Neural cell (in vitro differentiated cells): ENCODE results near the gene PPL. TPM values are rescaled to one million over a fixed set of nuclear protein-coding genes. Genes with fewer than 3 reads are reported as not detected.
"Not testable (repeated sequence)": the region's sequence is repeated elsewhere in the genome, so short reads cannot be mapped to it uniquely, and the experiment has no call there.

Experiments used
- H2AFZ ChIP-seq: fragments of 200-600, 300-800 bp; sonication (generic), shearing (Covaris generic); 2 replicates; pipeline ENCODE4 v1.6.0; 2014; ENCODE audit warnings: low read depth, mild to moderate bottlenecking, antibody characterized with exemption, low read length, moderate library complexity
- H3F3A ChIP-seq: fragments of 200-600 bp; shearing (Covaris generic); 2 replicates; pipeline ENCODE4 v1.6.1; 2016; ENCODE audit warnings: mild to moderate bottlenecking, moderate library complexity, mixed read lengths, antibody characterized with exemption, low read length; ENCODE audit not compliant: insufficient read depth, poor library complexity, severe bottlenecking
- H3K27ac ChIP-seq: fragments of 200-600, 300-800 bp; sonication (generic), shearing (Covaris generic); 2 replicates; pipeline ENCODE4 v1.5.1; 2014; ENCODE audit warnings: mild to moderate bottlenecking, low read length, moderate library complexity
- H3K27me3 ChIP-seq: fragments of 300-800, 200-600 bp; sonication (generic), shearing (Covaris generic); 2 replicates; pipeline ENCODE4 v1.6.0; 2014; ENCODE audit warnings: mild to moderate bottlenecking, low read depth, low read length, moderate library complexity; ENCODE audit not compliant: insufficient read depth
- H3K36me3 ChIP-seq: fragments of 300-800, 200-600 bp; sonication (generic), shearing (Covaris generic); 2 replicates; pipeline ENCODE4 v1.5.1; 2014; ENCODE audit warnings: mild to moderate bottlenecking, antibody characterized with exemption, low read length, moderate library complexity; ENCODE audit not compliant: insufficient read depth
- H3K4me2 ChIP-seq: fragments of 300-800, 200-600 bp; sonication (generic), shearing (Covaris generic); 2 replicates; pipeline ENCODE4 v1.6.0; 2014; ENCODE audit warnings: mild to moderate bottlenecking, low read length
- H3K4me3 ChIP-seq: fragments of 300-800, 200-600 bp; sonication (generic), shearing (Covaris generic); 2 replicates; pipeline ENCODE4 v1.5.1; 2014; ENCODE audit warnings: mild to moderate bottlenecking, low read length, moderate library complexity
- H3K79me2 ChIP-seq: fragments of 200-600 bp; shearing (Covaris generic); replicated peaks from 2 replicates; pipeline ENCODE4 v1.6.0; 2014; ENCODE audit warnings: mild to moderate bottlenecking, low read length, moderate library complexity; ENCODE audit not compliant: insufficient read depth
- H3K9ac ChIP-seq: fragments of 300-800, 200-600 bp; sonication (generic), shearing (Covaris generic); 2 replicates; pipeline ENCODE4 v1.6.1; 2016; ENCODE audit warnings: mild to moderate bottlenecking, low read length, mixed read lengths
- H3K9me2 ChIP-seq: fragments of 200-600 bp; shearing (Covaris generic); 2 replicates; pipeline ENCODE4 v1.6.1; 2016; ENCODE audit warnings: mild to moderate bottlenecking, low read length, mixed read lengths; ENCODE audit not compliant: insufficient read depth
- H3K9me3 ChIP-seq: fragments of 200-600, 300-800 bp; sonication (generic), shearing (Covaris generic); 2 replicates; pipeline ENCODE4 v1.6.1; 2016; ENCODE audit warnings: mild to moderate bottlenecking, mixed run types, low read length, moderate library complexity, mixed read lengths
- H4K20me1 ChIP-seq: fragments of 200-600 bp; shearing (Covaris generic); 2 replicates; pipeline ENCODE4 v1.6.1; 2016; ENCODE audit warnings: mild to moderate bottlenecking, mixed run types; ENCODE audit not compliant: insufficient read depth
- CTCF ChIP-seq: fragments of 450-650 bp; IDR thresholded peaks from 2 replicates; pipeline ENCODE4 v1.5.1; 2014; ENCODE audit warnings: antibody characterized with exemption, mild to moderate bottlenecking, moderate library complexity; ENCODE audit not compliant: poor library complexity, severe bottlenecking
- EP300 ChIP-seq: fragments of 450-650 bp; conservative IDR thresholded peaks from 2 replicates; pipeline ENCODE4 v1.6.1; 2014; ENCODE audit warnings: antibody characterized with exemption, mild to moderate bottlenecking, moderate library complexity; ENCODE audit not compliant: poor library complexity, severe bottlenecking
- EZH2 ChIP-seq: fragments of 200-600, 300-800 bp; shearing (Covaris generic), sonication (generic); IDR thresholded peaks from 2 replicates; pipeline ENCODE4 v1.6.1; 2014; ENCODE audit warnings: antibody characterized with exemption, low read length, borderline replicate concordance, mild to moderate bottlenecking; ENCODE audit not compliant: insufficient read depth, poor library complexity, severe bottlenecking
- MXI1 ChIP-seq: fragments of 450-650 bp; conservative IDR thresholded peaks from 2 replicates; pipeline ENCODE4 v1.6.1; 2014; ENCODE audit warnings: antibody characterized with exemption, mild to moderate bottlenecking; ENCODE audit not compliant: poor library complexity, severe bottlenecking
- POLR2AphosphoS5 ChIP-seq: IDR thresholded peaks from 2 replicates; pipeline ENCODE4 v1.6.1; 2012
- RAD21 ChIP-seq: fragments of 450-650 bp; conservative IDR thresholded peaks from 2 replicates; pipeline ENCODE4 v1.6.1; 2014; ENCODE audit warnings: antibody characterized with exemption, mild to moderate bottlenecking, moderate library complexity
- REST ChIP-seq: IDR thresholded peaks from 2 replicates; pipeline ENCODE4 v1.6.1; 2012; ENCODE audit warnings: borderline replicate concordance
- SMC3 ChIP-seq: fragments of 450-650 bp; conservative IDR thresholded peaks from 2 replicates; pipeline ENCODE4 v1.6.1; 2014; ENCODE audit warnings: antibody characterized with exemption, mild to moderate bottlenecking, moderate library complexity; ENCODE audit not compliant: poor library complexity
- TAF1 ChIP-seq: IDR thresholded peaks from 2 replicates; pipeline ENCODE4 v1.6.1; 2012; ENCODE audit warnings: low read depth
- polyA plus RNA-seq: library from polyadenylated mRNA; depleted of rRNA; stranded (reverse); fragments of >200 nt; gene quantifications from 2 replicates; pipeline ENCODE4 v1.2.3, GENCODE V29; 2014

The PPL gene
- polyA plus RNA-seq, 1 donor from 2014 or later: 0.81 TPM

- H3K9ac ChIP-seq: no peak overlapping the region
- H3K27me3 ChIP-seq: no peaks in the 10 kb centered on the region
- no peaks in the 10 kb centered on the region for H3K9me2 ChIP-seq
- no peak overlapping the region for H3K4me3 ChIP-seq
- TF ChIP-seq TAF1: no peak
- TF ChIP-seq EP300: no peak
- H3F3A ChIP-seq: no peaks in the 10 kb centered on the region
- no peak overlapping the region for H2AFZ ChIP-seq
- H3K4me2 ChIP-seq: no peak overlapping the region
- peaks cover 3% of the 10 kb centered on the region for H3K9me3 ChIP-seq
- no peaks in the 10 kb centered on the region for H3K79me2 ChIP-seq
- no peaks in the 10 kb centered on the region for H4K20me1 ChIP-seq
- no peaks in the 10 kb centered on the region for H3K36me3 ChIP-seq
- H3K27ac ChIP-seq: no peak overlapping the region
These were observed 37.5 kb downstream of the PPL start for GRCh38 chr16:4899474-4899846.

- Histone ChIP-seq H3K4me2 (no peak overlapping the region), H3F3A (no peaks in the 10 kb centered on the region), H3K36me3 (no peaks in the 10 kb centered on the region), H3K9ac (no peak overlapping the region), H3K27ac (no peak overlapping the region), H3K9me3 (peaks cover 3% of the 10 kb centered on the region), H3K27me3 (no peaks in the 10 kb centered on the region), H4K20me1 (no peaks in the 10 kb centered on the region), H3K4me3 (no peak overlapping the region), H2AFZ (no peak overlapping the region), H3K9me2 (no peaks in the 10 kb centered on the region), H3K79me2 (no peaks in the 10 kb centered on the region)
- TF ChIP-seq EZH2 (no peak), EP300 (no peak)
These were observed 38.0 kb downstream of the PPL start for GRCh38 chr16:4898811-4899473.

- no peak overlapping the region for H3K27ac ChIP-seq
- TF ChIP-seq CTCF (no peak), EP300 (no peak), EZH2 (no peak), TAF1 (no peak), RAD21 (no peak), REST (no peak), POLR2AphosphoS5 (no peak), MXI1 (no peak), SMC3 (no peak)
- H3K9me2 ChIP-seq: no peaks in the 10 kb centered on the region
- no peak overlapping the region for H2AFZ ChIP-seq
- no peaks in the 10 kb centered on the region for H3K36me3 ChIP-seq
- H3K9me3 ChIP-seq: peaks cover 3% of the 10 kb centered on the region
- H3K4me2 ChIP-seq: no peak overlapping the region
- H3K27me3 ChIP-seq: no peaks in the 10 kb centered on the region
- H4K20me1 ChIP-seq: no peaks in the 10 kb centered on the region
- no peaks in the 10 kb centered on the region for H3K79me2 ChIP-seq
- no peak overlapping the region for H3K9ac ChIP-seq
- no peaks in the 10 kb centered on the region for H3F3A ChIP-seq
- no peak overlapping the region for H3K4me3 ChIP-seq
These were observed 39.6 kb downstream of the PPL start for GRCh38 chr16:4897328-4897727.

- H3K36me3 ChIP-seq, H3K4me2 ChIP-seq, H3K27me3 ChIP-seq, H3K4me3 ChIP-seq, H4K20me1 ChIP-seq, H3K79me2 ChIP-seq, H3K9me3 ChIP-seq, H3K27ac ChIP-seq, H3K9me2 ChIP-seq, H2AFZ ChIP-seq, H3F3A ChIP-seq, H3K9ac ChIP-seq: not testable (repeated sequence)
These were observed 40.2 kb downstream of the PPL start for GRCh38 chr16:4896761-4897160.
